ENCODE measurements around the gene PANX2. TPM values are rescaled to one million over a fixed set of nuclear protein-coding genes. Genes with fewer than 3 reads are reported as not detected.

PANX2 gene
- total and polyA plus RNA-seq, 2 of the 4 experiments (the other 2 are of a cell fraction), result 0.18 to 1.7 TPM

- no TSS peak for BruUV-seq (replicated peaks)
- no peak overlapping the region for H3K4me2 ChIP-seq (ENCODE audit: low read depth, low read length)
- ATAC-seq (ENCODE audit: low read depth) (no peak), DNase-seq (no peak)
- H2BK120ac ChIP-seq (ENCODE audit: low read depth, low read length), result no peak overlapping the region
- H3K9me3 ChIP-seq (ENCODE audit: control insufficient read depth, insufficient read depth, low read length), result peaks cover 6% of the 10 kb centered on the region
- no peak overlapping the region for H3K14ac ChIP-seq (replicated peaks; ENCODE audit: low read depth, low read length)
- no peaks in the 10 kb centered on the region; the same call in 1 of the 2 replicates for H4K20me1 ChIP-seq (ENCODE audit: insufficient read depth, low read length)
- no peak overlapping the region for H3K56ac ChIP-seq (ENCODE audit: extremely low read depth, insufficient read depth, low read length)
- H2BK15ac ChIP-seq (ENCODE audit: low read depth, low read length), result no peak overlapping the region
- no peaks in the 10 kb centered on the region for H3K27me3 ChIP-seq (ENCODE audit: control insufficient read depth, insufficient read depth, low read length)
- WGBS, 2 experiments (ENCODE audit: extremely low coverage in 2 of 2, insufficient read length in 1 of 2), result 100% methylated on average over 3 of the region's 10 CpGs; no CpG with 5 or more reads in 1 of the 2 experiments
- H2AFZ ChIP-seq (replicated peaks; ENCODE audit: low read length, poor library complexity), result no peak overlapping the region
- no peak overlapping the region for H3K23ac ChIP-seq (ENCODE audit: low read depth, low read length)
- CTCF ChIA-PET, result no interaction called here
- H3K4me1 ChIP-seq (ENCODE audit: control insufficient read depth, insufficient read depth, low read length), result peaks cover 4% of the 10 kb centered on the region; the same call in 1 of the 2 replicates
- no peak overlapping the region for H2BK20ac ChIP-seq (ENCODE audit: low read depth, low read length)
- dilution Hi-C loops (cut with HindIII; ENCODE audit: low sequenced_read_pairs, unreplicated experiment) (no loop called here), intact Hi-C loops (cut with micrococcal nuclease) (no loop called here), in situ Hi-C loops (cut with MboI; ENCODE audit: low sequenced_read_pairs) (no loop called here)
- H3K9me1 ChIP-seq (ENCODE audit: insufficient read depth, low read length), result no peaks in the 10 kb centered on the region
- H2BK5ac ChIP-seq (ENCODE audit: low read depth, low read length, poor library complexity, severe bottlenecking), result no peak overlapping the region
- H4K91ac ChIP-seq (ENCODE audit: insufficient read depth, low read depth, low read length), result no peak overlapping the region
- H3K36me3 ChIP-seq (ENCODE audit: control insufficient read depth, insufficient read depth, low read length), result peaks cover 18% of the 10 kb centered on the region; the same call in 1 of the 2 replicates
- POLR2A ChIA-PET (ENCODE audit: unreplicated experiment), result no interaction called here
- H4K8ac ChIP-seq (ENCODE audit: low read depth in 2 of 2, low read length in 2 of 2), result no peak overlapping the region
- H3K9ac ChIP-seq (ENCODE audit: low read depth, low read length), result no peak overlapping the region
- H2AK9ac ChIP-seq (replicated peaks; ENCODE audit: low read depth, low read length, poor library complexity), result no peak overlapping the region
- no peak overlapping the region for H3K4me3 ChIP-seq (ENCODE audit: insufficient read depth, low read depth, low read length)
- H3K4ac ChIP-seq (ENCODE audit: low read depth, low read length), result no peak overlapping the region
- TF ChIP-seq CHD1 (IDR thresholded peaks at IDR 0.05; ENCODE audit: low read depth, low read length) (no peak), MAFK (IDR thresholded peaks at IDR 0.05; ENCODE audit: low read depth, low read length) (no peak), RCOR1 (IDR thresholded peaks at IDR 0.05; ENCODE audit: insufficient replicate concordance, low read length) (no peak), SMC3 (IDR thresholded peaks at IDR 0.05; ENCODE audit: low read depth, low read length) (no peak), POLR2A (IDR thresholded peaks at IDR 0.05; ENCODE audit: low read depth, low read length) (no peak), RAD21 (IDR thresholded peaks at IDR 0.05; ENCODE audit: low read length) (no peak), FOS (IDR thresholded peaks at IDR 0.05; ENCODE audit: low read depth, low read length) (no peak), USF2 (IDR thresholded peaks at IDR 0.05; ENCODE audit: low read depth, low read length) (no peak), RFX5 (IDR thresholded peaks at IDR 0.05; ENCODE audit: low read depth, low read length) (no peak)
- TF ChIP-seq, protein P1, sequence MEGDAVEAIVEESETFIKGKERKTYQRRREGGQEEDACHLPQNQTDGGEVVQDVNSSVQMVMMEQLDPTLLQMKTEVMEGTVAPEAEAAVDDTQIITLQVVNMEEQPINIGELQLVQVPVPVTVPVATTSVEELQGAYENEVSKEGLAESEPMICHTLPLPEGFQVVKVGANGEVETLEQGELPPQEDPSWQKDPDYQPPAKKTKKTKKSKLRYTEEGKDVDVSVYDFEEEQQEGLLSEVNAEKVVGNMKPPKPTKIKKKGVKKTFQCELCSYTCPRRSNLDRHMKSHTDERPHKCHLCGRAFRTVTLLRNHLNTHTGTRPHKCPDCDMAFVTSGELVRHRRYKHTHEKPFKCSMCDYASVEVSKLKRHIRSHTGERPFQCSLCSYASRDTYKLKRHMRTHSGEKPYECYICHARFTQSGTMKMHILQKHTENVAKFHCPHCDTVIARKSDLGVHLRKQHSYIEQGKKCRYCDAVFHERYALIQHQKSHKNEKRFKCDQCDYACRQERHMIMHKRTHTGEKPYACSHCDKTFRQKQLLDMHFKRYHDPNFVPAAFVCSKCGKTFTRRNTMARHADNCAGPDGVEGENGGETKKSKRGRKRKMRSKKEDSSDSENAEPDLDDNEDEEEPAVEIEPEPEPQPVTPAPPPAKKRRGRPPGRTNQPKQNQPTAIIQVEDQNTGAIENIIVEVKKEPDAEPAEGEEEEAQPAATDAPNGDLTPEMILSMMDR (conservative IDR thresholded peaks at IDR 0.05; ENCODE audit: low read depth, low read length), result no peak
- TF ChIP-seq, protein P2, sequence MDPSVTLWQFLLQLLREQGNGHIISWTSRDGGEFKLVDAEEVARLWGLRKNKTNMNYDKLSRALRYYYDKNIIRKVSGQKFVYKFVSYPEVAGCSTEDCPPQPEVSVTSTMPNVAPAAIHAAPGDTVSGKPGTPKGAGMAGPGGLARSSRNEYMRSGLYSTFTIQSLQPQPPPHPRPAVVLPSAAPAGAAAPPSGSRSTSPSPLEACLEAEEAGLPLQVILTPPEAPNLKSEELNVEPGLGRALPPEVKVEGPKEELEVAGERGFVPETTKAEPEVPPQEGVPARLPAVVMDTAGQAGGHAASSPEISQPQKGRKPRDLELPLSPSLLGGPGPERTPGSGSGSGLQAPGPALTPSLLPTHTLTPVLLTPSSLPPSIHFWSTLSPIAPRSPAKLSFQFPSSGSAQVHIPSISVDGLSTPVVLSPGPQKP (IDR thresholded peaks at IDR 0.05; ENCODE audit: borderline replicate concordance, low read depth, low read length), result no peak
- H3K18ac ChIP-seq (ENCODE audit: low read depth, low read length), result no peak overlapping the region
- no peak overlapping the region for H3K27ac ChIP-seq (ENCODE audit: insufficient read depth, low read length)
- no peak overlapping the region for H4K5ac ChIP-seq (ENCODE audit: low read depth, low read length)
- H2AK5ac ChIP-seq (ENCODE audit: low read depth, low read length), result no peak overlapping the region
- no peaks in the 10 kb centered on the region for H3K79me1 ChIP-seq (ENCODE audit: low read depth in 1 of 2, low read length in 2 of 2)
Measured at GRCh38 chr22:50134481-50134880, 36.0 kb upstream of the PANX2 start.

Measured in IMR-90 (cell line).